Calu3 (cell line): Measurements from ENCODE around the gene EML6. TPM values are rescaled to one million over a fixed set of nuclear protein-coding genes. Genes with fewer than 3 reads are reported as not detected.

Experiments used
- BruUV-seq: library from RNA; stranded (reverse); fragments of 400-500 nt; replicated peaks from 2 replicates; lab custom pipeline; 2021; lab: Mats Ljungman, UMichigan
- CTCF ChIA-PET: fragments of 300-600 bp; sonication (Branson Sonifier 250); formaldehyde crosslinking; loops from one replicate; lab custom pipeline; 2022; ENCODE audit warnings: antibody characterized with exemption; lab: Charles Lee
- DNase-seq: peaks from one replicate; pipeline ENCODE4 v3.0.0; 2022
- H3K27ac Mint-ChIP-seq: one replicate; pipeline ENCODE4 v1.8.0; 2022; ENCODE audit warnings: mixed read lengths; ENCODE audit not compliant: unreplicated experiment
- H3K27me3 Mint-ChIP-seq: one replicate; pipeline ENCODE4 v1.8.0; 2022; ENCODE audit warnings: mixed read lengths; ENCODE audit not compliant: unreplicated experiment
- H3K36me3 Mint-ChIP-seq: one replicate; pipeline ENCODE4 v1.8.0; 2022; ENCODE audit warnings: mild to moderate bottlenecking, moderate library complexity, mixed read lengths; ENCODE audit not compliant: insufficient read depth, unreplicated experiment
- H3K4me1 Mint-ChIP-seq: one replicate; pipeline ENCODE4 v1.8.0; 2022; ENCODE audit warnings: mild to moderate bottlenecking, low read depth, mixed read lengths; ENCODE audit not compliant: unreplicated experiment
- H3K4me3 Mint-ChIP-seq: one replicate; pipeline ENCODE4 v1.8.0; 2022; ENCODE audit warnings: mild to moderate bottlenecking, low read depth, moderate library complexity, mixed read lengths; ENCODE audit not compliant: unreplicated experiment
- H3K9me3 Mint-ChIP-seq: one replicate; pipeline ENCODE4 v1.8.0; 2022; ENCODE audit warnings: low read depth, mixed read lengths; ENCODE audit not compliant: unreplicated experiment
- CTCF ChIP-seq: fragments of 200-600 bp; IDR thresholded peaks from one replicate; pipeline ENCODE4 v1.8.0; 2022; ENCODE audit warnings: antibody characterized with exemption; ENCODE audit not compliant: unreplicated experiment
- intact Hi-C: fragments of 100-400 bp; cut with micrococcal nuclease; formaldehyde crosslinking; loops from one replicate; pipeline ENCODE4 v1.10.0; 2022; ENCODE audit not compliant: unreplicated experiment
- total RNA-seq: library from RNA; stranded (reverse); gene quantifications from 2 replicates; pipeline ENCODE4 v1.2.3, GENCODE V29; 2022

Gene EML6
- total RNA-seq, 1 experiment from 2014 or later: 0.45 TPM

- intact Hi-C loops: loop anchor here (1.0 to 2.0 kb wide), 2 partner anchors 44 to 115 kb away; no protein-coding TSS in a partner anchor
- H3K4me3 Mint-ChIP-seq: peak overlapping the region; percentile 91
- no peak for DNase-seq
- H3K27ac Mint-ChIP-seq: peak overlapping the region; percentile 44
- TF ChIP-seq CTCF: no peak
- peaks cover 17% of the 10 kb centered on the region for H3K4me1 Mint-ChIP-seq
- peaks cover 52% of the 10 kb centered on the region for H3K27me3 Mint-ChIP-seq
- H3K9me3 Mint-ChIP-seq: no peaks in the 10 kb centered on the region
- H3K36me3 Mint-ChIP-seq: peaks cover 19% of the 10 kb centered on the region
- CTCF ChIA-PET: interaction anchor here (1.3 kb wide), 1 partner anchor 31 kb away, joined by 5 read pairs; no protein-coding TSS in a partner anchor
- no TSS peak for BruUV-seq
Measured at GRCh38 chr2:54723996-54724559, 616 bp downstream of the EML6 start.

- Mint-ChIP-seq H3K9me3 (no peaks in the 10 kb centered on the region), H3K27ac (peak overlapping the region; percentile 44), H3K4me1 (peaks cover 18% of the 10 kb centered on the region), H3K4me3 (peak overlapping the region; percentile 91), H3K36me3 (peaks cover 19% of the 10 kb centered on the region), H3K27me3 (peaks cover 45% of the 10 kb centered on the region)
- DNase-seq: peak; percentile 19
- TF ChIP-seq CTCF: no peak
- no TSS peak for BruUV-seq
- intact Hi-C loops: loop anchor here (1.0 kb wide), 1 partner anchor 44 kb away; no protein-coding TSS in a partner anchor
- CTCF ChIA-PET: no interaction called here
Measured at GRCh38 chr2:54724560-54725342, 1.3 kb downstream of the EML6 start.

GRCh38 chr2:54725343-54726099, 2.1 kb downstream of the EML6 start:
- H3K36me3 Mint-ChIP-seq: peaks cover 19% of the 10 kb centered on the region
- H3K27me3 Mint-ChIP-seq: peaks cover 40% of the 10 kb centered on the region
- no peak for TF ChIP-seq CTCF
- no peak for DNase-seq
- H3K27ac Mint-ChIP-seq: no peak overlapping the region
- intact Hi-C loops: no loop called here
- H3K9me3 Mint-ChIP-seq: no peaks in the 10 kb centered on the region
- peak overlapping the region; percentile 91 for H3K4me3 Mint-ChIP-seq
- no TSS peak for BruUV-seq
- CTCF ChIA-PET: no interaction called here
- H3K4me1 Mint-ChIP-seq: peaks cover 18% of the 10 kb centered on the region

- BruUV-seq: no TSS peak
- intact Hi-C loops: no loop called here
- no peak for DNase-seq
- peaks cover 19% of the 10 kb centered on the region for H3K36me3 Mint-ChIP-seq
- H3K27me3 Mint-ChIP-seq: peaks cover 40% of the 10 kb centered on the region
- TF ChIP-seq CTCF: no peak
- CTCF ChIA-PET: no interaction called here
- H3K27ac Mint-ChIP-seq: no peak overlapping the region
- no peaks in the 10 kb centered on the region for H3K9me3 Mint-ChIP-seq
- H3K4me3 Mint-ChIP-seq: no peak overlapping the region
- H3K4me1 Mint-ChIP-seq: peaks cover 18% of the 10 kb centered on the region
Measured at GRCh38 chr2:54726431-54726830, 3.0 kb downstream of the EML6 start.
